ENCODE data around the gene KMT2E.

The KMT2E gene

DNA sequence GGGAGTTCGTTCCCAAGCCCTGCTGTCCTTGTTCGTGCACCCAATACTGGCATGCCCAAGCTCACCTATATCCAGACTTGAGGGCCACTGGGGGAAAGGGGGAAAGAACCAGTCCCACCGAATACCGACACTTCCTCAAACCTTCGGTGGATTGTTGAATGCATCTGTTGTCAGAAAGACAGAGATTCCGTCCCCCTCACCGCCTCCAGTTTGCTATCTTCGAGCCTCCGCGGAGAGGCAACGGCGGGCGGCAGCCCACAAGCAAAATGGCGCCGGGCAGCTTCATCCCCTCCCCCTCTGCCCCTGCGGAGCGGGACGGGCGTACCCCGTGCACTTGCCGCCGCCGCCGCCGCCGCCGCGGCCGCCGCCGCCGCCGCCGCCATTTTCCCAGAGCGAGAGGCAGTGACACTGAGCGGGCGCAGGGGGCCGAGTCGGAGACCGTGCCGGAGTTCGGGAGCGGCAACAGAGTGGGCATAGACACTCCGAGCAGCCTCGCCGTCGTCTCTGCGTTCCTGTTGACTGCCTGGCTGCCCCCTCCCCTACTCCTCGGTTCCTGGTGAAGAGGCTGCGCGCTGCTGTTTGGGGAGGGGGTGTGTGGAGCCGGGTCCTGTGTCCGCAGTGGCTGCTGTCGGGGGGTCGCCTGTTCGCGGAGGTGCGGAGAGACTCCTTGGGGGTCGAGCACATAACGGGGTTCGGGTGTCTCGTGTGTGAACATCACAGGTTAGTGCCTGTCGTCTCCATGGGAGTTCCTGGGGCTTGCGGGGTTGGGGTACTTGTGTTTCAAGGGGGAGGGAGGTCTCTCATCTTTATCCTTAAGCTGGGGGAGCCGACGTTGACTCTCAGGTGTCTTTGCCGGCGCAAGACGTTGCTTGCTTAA is at the start of gene KMT2E:
KMT2E (plus strand) TSS at position 390 of the 877 bp plus-strand sequence. CDS start 26,748 bp downstream, outside the sequence.
- TF ChIP-seq, protein P1, sequence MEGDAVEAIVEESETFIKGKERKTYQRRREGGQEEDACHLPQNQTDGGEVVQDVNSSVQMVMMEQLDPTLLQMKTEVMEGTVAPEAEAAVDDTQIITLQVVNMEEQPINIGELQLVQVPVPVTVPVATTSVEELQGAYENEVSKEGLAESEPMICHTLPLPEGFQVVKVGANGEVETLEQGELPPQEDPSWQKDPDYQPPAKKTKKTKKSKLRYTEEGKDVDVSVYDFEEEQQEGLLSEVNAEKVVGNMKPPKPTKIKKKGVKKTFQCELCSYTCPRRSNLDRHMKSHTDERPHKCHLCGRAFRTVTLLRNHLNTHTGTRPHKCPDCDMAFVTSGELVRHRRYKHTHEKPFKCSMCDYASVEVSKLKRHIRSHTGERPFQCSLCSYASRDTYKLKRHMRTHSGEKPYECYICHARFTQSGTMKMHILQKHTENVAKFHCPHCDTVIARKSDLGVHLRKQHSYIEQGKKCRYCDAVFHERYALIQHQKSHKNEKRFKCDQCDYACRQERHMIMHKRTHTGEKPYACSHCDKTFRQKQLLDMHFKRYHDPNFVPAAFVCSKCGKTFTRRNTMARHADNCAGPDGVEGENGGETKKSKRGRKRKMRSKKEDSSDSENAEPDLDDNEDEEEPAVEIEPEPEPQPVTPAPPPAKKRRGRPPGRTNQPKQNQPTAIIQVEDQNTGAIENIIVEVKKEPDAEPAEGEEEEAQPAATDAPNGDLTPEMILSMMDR (IDR thresholded peaks at IDR 0.05; ENCODE audit: low read depth, low read length): no peak
- DNase-seq (ENCODE audit: extremely low read depth, low read depth): peak; percentile 66

- DNase-seq (ENCODE audit: extremely low read depth, low read depth): no peak
- TF ChIP-seq, protein P1 (IDR thresholded peaks at IDR 0.05; ENCODE audit: low read depth, low read length): no peak
Observed at GRCh38 chr7:104964626-104965236, 49.3 kb upstream of the KMT2E start.

DNA sequence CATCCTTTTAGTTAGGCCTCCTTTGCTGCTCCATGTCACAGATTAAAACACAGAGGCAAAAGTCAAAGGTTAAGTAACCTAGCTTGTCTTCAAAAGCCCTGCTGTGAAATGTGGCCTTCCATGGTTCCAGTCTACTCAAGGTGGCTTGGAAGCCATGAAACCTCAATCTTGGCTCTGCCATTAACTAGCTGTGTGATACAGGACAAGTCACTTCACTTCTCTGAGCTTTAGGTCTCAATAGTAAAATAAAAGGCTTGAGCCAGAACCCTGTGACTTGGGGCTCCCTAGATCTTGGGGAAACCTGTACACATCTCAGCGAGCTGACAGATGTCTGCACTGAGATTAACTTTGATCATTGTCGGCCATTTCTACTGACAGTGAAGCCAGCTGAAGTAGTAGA is 48.0 kb upstream of the KMT2E start:
- TF ChIP-seq, protein P1 (IDR thresholded peaks at IDR 0.05; ENCODE audit: low read depth, low read length): no peak
- no peak for DNase-seq (ENCODE audit: extremely low read depth, low read depth)

DNA sequence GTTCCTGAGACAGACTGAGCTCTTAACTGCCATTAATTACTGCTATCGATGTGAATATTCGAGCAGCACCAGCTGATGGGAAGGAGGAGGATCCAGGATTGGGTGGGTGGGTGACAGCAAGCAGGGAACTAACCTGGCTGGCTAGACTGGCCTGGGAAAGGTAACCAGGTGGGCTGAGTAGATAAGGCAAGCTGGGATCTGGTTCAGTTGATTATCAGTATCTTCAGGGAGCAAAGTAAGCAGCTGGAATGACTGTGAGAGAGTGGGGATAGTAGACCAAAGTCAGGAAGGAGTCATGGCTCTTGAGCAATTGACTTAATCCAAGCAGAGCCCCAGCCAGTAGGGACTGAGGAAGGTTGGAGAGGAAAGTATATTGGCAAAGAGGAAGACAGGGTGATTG is 46.9 kb upstream of the KMT2E start:
- DNase-seq (ENCODE audit: extremely low read depth, low read depth): no peak
- TF ChIP-seq, protein P1 (IDR thresholded peaks at IDR 0.05; ENCODE audit: low read depth, low read length): no peak

GRCh38 chr7:104967595-104967994 is 46.4 kb upstream of the KMT2E start:
- no peak for DNase-seq (ENCODE audit: extremely low read depth, low read depth)
- TF ChIP-seq, protein P1 (IDR thresholded peaks at IDR 0.05; ENCODE audit: low read depth, low read length): no peak

DNA sequence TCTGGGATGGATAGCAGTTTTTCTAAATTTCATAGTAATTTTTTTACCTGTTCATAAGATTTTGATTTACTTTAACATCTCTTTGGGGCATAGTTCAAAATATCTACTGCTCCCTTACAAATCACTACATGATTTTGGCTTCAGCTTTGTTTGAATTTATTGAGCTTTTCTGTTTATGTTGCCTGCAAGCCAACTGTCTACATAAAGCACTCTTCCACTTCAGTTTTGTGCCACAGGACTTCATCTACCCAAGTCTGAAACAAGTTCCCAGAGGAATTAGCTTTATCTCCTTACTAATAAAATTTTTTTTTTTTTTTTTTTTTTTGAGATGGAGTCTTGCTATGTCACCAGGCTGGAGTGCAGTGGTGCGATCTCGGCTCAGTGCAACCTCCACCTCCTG is 45.4 kb upstream of the KMT2E start:
- DNase-seq (ENCODE audit: extremely low read depth, low read depth): no peak
- TF ChIP-seq, protein P1 (IDR thresholded peaks at IDR 0.05; ENCODE audit: low read depth, low read length): no peak

- DNase-seq (ENCODE audit: extremely low read depth, low read depth): no peak
- TF ChIP-seq, protein P1 (IDR thresholded peaks at IDR 0.05; ENCODE audit: low read depth, low read length): no peak
Observed at GRCh38 chr7:104969183-104969582, 44.8 kb upstream of the KMT2E start.
